Fibroblast of lung (primary cell): Measurements from ENCODE around the gene SUMF2.

Experiments used
- CTCF ChIP-seq, 2 donors: IDR thresholded peaks in 1 of 2; conservative IDR thresholded peaks in 1 of 2; 1 replicate in 1 of 2; 2 replicates in 1 of 2; pipeline ENCODE4 v1.5.1; 2011 to 2012; ENCODE audit warnings: low read length in 2 of 2, control low read depth in 1 of 2, inconsistent platforms in 1 of 2, low read depth in 1 of 2, mild to moderate bottlenecking in 1 of 2
- EZH2 ChIP-seq: IDR thresholded peaks from 2 replicates; pipeline ENCODE4 v1.5.1; 2012; ENCODE audit warnings: low read length, control low read depth, mild to moderate bottlenecking; ENCODE audit errors: missing control alignments

GRCh38 chr7:56127241-56127975 is 63.3 kb downstream of the SUMF2 start:
- TF ChIP-seq EZH2 (no peak), CTCF (conservative IDR thresholded peaks at IDR 0.05 in 1 of 2, IDR thresholded peaks at IDR 0.05 in 1 of 2; ENCODE audit: low read depth in 1 of 2, low read length in 2 of 2) (no peak)
